ENCODE measurements around the gene MCEMP1. TPM values are rescaled to one million over a fixed set of nuclear protein-coding genes. Genes with fewer than 3 reads are reported as not detected.
A peak's percentile ranks its signal among the peaks of the same experiment; 100 is the strongest.

Gene MCEMP1
- total RNA-seq, 1 experiment from 2014 or later: 0.44 TPM

- H3K36me3 Mint-ChIP-seq (ENCODE audit: insufficient read depth, unreplicated experiment): peaks cover 20% of the 10 kb centered on the region
- intact Hi-C loops (cut with micrococcal nuclease): no loop called here
- no peak overlapping the region for H3K4me3 Mint-ChIP-seq (ENCODE audit: unreplicated experiment)
Measured at GRCh38 chr19:7644550-7644877, 32.4 kb upstream of the MCEMP1 start.

GRCh38 chr19:7645163-7645562 is 31.7 kb upstream of the MCEMP1 start:
- POLR2A ChIA-PET: interaction anchor here (1.1 kb wide), 1 partner anchor 23 kb away, joined by 3 read pairs; the partner anchor contains the start of gene RETN

More at GRCh38 chr19:7644550-7644877, 32.4 kb upstream of the MCEMP1 start:
- Mint-ChIP-seq H3K4me1 (ENCODE audit: insufficient read depth, unreplicated experiment) (peaks cover 5% of the 10 kb centered on the region), H3K27ac (ENCODE audit: low read depth, unreplicated experiment) (no peak overlapping the region), H3K9me3 (ENCODE audit: unreplicated experiment) (no peaks in the 10 kb centered on the region), H3K27me3 (ENCODE audit: insufficient read depth, unreplicated experiment) (no peaks in the 10 kb centered on the region)
- no peak for TF ChIP-seq CTCF (IDR thresholded peaks at IDR 0.05; ENCODE audit: unreplicated experiment)
- POLR2A ChIA-PET: interaction anchor here (1.1 kb wide), 1 partner anchor 24 kb away, joined by 3 read pairs; the partner anchor contains the start of gene RETN
- no peak for DNase-seq (ENCODE audit: unreplicated experiment)
- no TSS peak for BruUV-seq (replicated peaks)
- CTCF ChIA-PET: interaction anchor here (0.7 kb wide), 1 partner anchor 10 kb away, joined by 3 read pairs; no protein-coding TSS in a partner anchor

GRCh38 chr19:7645656-7646425 is 31.0 kb upstream of the MCEMP1 start:
- intact Hi-C loops (cut with micrococcal nuclease): no loop called here
- Mint-ChIP-seq H3K4me1 (ENCODE audit: insufficient read depth, unreplicated experiment) (no peaks in the 10 kb centered on the region), H3K4me3 (ENCODE audit: unreplicated experiment) (no peak overlapping the region), H3K9me3 (ENCODE audit: unreplicated experiment) (no peaks in the 10 kb centered on the region), H3K36me3 (ENCODE audit: insufficient read depth, unreplicated experiment) (peaks cover 20% of the 10 kb centered on the region), H3K27ac (ENCODE audit: low read depth, unreplicated experiment) (peak overlapping the region; percentile 37), H3K27me3 (ENCODE audit: insufficient read depth, unreplicated experiment) (no peaks in the 10 kb centered on the region)
- no TSS peak for BruUV-seq (replicated peaks)
- ChIA-PET POLR2A (no interaction called here), CTCF (no interaction called here)
- DNase-seq (ENCODE audit: unreplicated experiment): no peak
- no peak for TF ChIP-seq CTCF (IDR thresholded peaks at IDR 0.05; ENCODE audit: unreplicated experiment)

More at GRCh38 chr19:7645163-7645562, 31.7 kb upstream of the MCEMP1 start:
- Mint-ChIP-seq H3K4me3 (ENCODE audit: unreplicated experiment) (no peak overlapping the region), H3K4me1 (ENCODE audit: insufficient read depth, unreplicated experiment) (peaks cover under 1% of the 10 kb centered on the region), H3K36me3 (ENCODE audit: insufficient read depth, unreplicated experiment) (peaks cover 20% of the 10 kb centered on the region), H3K27me3 (ENCODE audit: insufficient read depth, unreplicated experiment) (no peaks in the 10 kb centered on the region), H3K9me3 (ENCODE audit: unreplicated experiment) (no peaks in the 10 kb centered on the region), H3K27ac (ENCODE audit: low read depth, unreplicated experiment) (no peak overlapping the region)
- BruUV-seq (replicated peaks): no TSS peak
- no peak for TF ChIP-seq CTCF (IDR thresholded peaks at IDR 0.05; ENCODE audit: unreplicated experiment)
- CTCF ChIA-PET: interaction anchor here (0.7 kb wide), 1 partner anchor 10 kb away, joined by 3 read pairs; no protein-coding TSS in a partner anchor
- DNase-seq (ENCODE audit: unreplicated experiment): no peak
- intact Hi-C loops (cut with micrococcal nuclease): no loop called here

GRCh38 chr19:7646426-7646700 is 30.5 kb upstream of the MCEMP1 start:
- ChIA-PET POLR2A (no interaction called here), CTCF (no interaction called here)
- H3K4me3 Mint-ChIP-seq (ENCODE audit: unreplicated experiment): no peak overlapping the region
- H3K4me1 Mint-ChIP-seq (ENCODE audit: insufficient read depth, unreplicated experiment): no peaks in the 10 kb centered on the region
- H3K36me3 Mint-ChIP-seq (ENCODE audit: insufficient read depth, unreplicated experiment): peaks cover 20% of the 10 kb centered on the region
- no peaks in the 10 kb centered on the region for H3K27me3 Mint-ChIP-seq (ENCODE audit: insufficient read depth, unreplicated experiment)
- no TSS peak for BruUV-seq (replicated peaks)
- H3K27ac Mint-ChIP-seq (ENCODE audit: low read depth, unreplicated experiment): peak overlapping the region; percentile 37
- no peak for DNase-seq (ENCODE audit: unreplicated experiment)
- H3K9me3 Mint-ChIP-seq (ENCODE audit: unreplicated experiment): no peaks in the 10 kb centered on the region
- intact Hi-C loops (cut with micrococcal nuclease): no loop called here
- no peak for TF ChIP-seq CTCF (IDR thresholded peaks at IDR 0.05; ENCODE audit: unreplicated experiment)

Measured in MCF 10A (cell line).